C1 segment of cervical spinal cord (tissue), 14 donors: ENCODE measurements around the gene RAD23A.
"Not testable (repeated sequence)": the region's sequence is repeated elsewhere in the genome, so short reads cannot be mapped to it uniquely, and the experiment has no call there.

Experiments used
- DNase-seq, 14 donors: peaks; one replicate each; lab custom pipeline; 2025; lab: John Stamatoyannopoulos, UW

Gene RAD23A

DNA sequence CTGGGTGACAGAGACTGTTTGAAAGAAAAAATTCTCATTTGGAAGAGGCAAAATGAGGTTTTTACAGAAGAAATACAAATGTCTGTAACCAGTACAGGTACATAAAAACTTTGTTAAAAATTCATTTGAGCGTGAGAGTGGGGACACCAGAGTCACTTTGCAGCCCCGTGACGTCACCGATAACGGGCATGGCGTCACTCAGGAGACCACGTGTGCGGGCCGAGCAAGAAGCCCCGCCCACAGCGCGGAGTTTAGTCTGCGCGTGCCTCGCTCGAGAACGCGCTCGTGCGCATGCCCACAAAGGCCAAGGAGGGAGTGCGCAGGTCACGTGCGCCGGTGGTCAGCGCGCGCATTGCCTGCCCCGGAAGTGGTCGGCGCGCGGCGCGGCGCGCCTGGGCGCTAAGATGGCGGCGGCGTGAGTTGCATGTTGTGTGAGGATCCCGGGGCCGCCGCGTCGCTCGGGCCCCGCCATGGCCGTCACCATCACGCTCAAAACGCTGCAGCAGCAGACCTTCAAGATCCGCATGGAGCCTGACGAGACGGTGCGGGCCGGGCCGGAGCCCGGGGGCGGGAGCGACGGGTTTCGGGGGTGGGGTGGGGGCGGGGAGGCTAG is at the start of gene RAD23A:
Gene RAD23A (plus strand): TSS at position 384 of the 613 bp plus-strand sequence. CDS start 87 bp downstream, at position 471.
- DNase-seq: peak; percentile 41 to 93 (median 83)

GRCh38 chr19:12896460-12896859 is 49.2 kb upstream of the RAD23A start:
- DNase-seq: peak in 1 of 14 donors; percentile 64

DNA sequence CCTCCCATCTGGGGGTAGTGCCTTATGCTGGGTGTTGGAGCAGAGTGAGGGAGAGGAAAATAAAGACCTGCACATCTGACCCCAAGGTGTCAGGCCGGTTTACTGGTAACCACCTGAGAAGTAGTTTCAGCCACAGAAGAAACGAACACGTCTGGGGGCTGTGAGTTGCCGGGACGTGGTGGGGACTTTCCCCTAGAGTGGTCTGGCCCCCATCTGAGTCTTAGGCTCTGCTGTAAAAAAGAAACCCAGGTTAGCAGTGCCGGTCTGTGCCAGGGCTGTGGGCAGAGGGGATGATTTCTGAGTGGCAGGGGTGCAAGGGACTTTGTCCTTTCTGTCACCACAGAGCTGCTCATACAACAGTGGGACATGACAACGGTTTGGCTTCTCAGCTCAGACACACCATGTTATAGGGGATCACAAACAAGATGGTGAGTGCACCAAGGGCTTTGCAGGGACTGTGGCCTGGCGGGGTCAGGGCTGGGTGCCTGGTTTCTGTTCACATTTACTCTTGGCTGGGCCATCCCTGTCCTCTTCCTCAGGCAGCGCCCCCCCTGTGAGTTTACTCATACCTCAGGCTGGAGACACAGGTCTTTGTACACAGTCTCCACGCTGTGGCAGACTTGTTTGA is 45.7 kb upstream of the RAD23A start:
- no peak for DNase-seq

DNA sequence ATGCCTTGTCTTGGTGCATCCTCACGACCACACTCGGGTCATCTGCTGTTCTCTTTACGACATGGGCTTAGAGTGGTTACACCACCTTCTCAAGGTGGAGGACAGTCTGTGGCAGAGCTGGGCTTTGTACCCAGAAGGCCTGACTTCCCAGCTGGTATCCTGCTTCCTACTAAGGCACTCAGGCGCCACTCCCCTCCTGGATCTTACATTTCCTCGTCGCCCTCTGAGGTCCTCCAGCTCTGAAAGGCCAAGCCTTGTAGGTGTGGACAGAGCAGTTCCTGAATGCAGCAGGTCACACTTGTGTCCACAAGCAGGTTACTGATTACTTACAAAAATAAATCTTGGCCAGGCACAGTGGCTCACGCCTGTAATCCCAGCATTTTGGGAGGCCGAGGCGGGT is 38.5 kb upstream of the RAD23A start:
- no peak for DNase-seq

GRCh38 chr19:12912571-12912970 is 33.1 kb upstream of the RAD23A start:
- DNase-seq: no peak

DNA sequence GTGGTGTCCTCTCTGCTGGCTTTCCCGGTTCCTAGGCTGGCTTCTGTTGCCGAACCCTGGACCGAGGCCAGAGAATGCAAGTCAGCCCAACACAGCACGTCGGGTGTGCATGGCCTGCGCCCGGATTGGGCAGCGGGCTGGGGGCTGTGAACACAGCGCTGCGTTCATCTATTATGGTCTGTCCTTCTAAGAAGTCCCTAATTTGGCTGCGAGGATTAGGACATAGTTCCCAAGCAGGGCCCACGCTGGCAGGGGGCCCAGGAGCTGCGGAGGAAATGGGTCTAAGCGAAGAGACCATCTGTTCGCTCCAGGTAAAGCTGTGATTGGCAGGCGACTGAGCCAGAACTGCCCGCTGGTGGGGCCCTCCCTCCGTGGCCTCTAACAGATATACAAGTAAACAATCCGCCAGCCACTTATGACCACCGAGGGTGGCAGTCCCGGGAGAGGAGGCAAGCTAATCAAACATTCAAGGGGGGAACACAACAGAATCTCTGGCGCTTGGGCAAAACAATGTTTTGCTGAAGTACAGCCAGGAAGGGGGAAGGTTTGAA is 32.6 kb upstream of the RAD23A start:
- peak; percentile 2 to 98 (median 70) for DNase-seq

GRCh38 chr19:12913851-12914690 is 31.6 kb upstream of the RAD23A start:
- peak in 7 of 14 donors; percentile 10 to 65 (median 25) for DNase-seq

GRCh38 chr19:12915860-12916259 is 29.8 kb upstream of the RAD23A start:
- DNase-seq: not testable (repeated sequence)

DNA sequence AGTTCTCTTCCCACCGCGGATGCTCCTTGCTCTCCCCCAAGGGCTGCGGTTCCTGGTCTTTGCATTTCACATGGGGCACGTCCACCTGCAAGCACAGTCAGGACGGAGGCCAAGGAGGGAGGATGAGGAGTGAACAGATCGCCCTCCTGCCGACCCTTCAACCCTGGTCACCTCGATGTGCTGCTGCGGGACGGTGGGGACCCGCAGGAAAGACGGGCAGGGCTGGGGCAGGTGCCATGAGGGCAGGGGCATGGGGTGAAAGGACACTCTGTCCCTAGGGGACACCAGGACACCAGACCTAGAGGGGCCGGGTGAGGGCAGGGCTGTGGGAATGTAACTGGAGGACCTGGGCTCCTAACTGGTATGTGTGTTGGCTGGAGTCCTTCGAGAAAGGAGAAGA is 27.4 kb upstream of the RAD23A start:
- no peak for DNase-seq

- DNase-seq: no peak
These were observed 24.6 kb upstream of the RAD23A start for GRCh38 chr19:12921047-12921446.

DNA sequence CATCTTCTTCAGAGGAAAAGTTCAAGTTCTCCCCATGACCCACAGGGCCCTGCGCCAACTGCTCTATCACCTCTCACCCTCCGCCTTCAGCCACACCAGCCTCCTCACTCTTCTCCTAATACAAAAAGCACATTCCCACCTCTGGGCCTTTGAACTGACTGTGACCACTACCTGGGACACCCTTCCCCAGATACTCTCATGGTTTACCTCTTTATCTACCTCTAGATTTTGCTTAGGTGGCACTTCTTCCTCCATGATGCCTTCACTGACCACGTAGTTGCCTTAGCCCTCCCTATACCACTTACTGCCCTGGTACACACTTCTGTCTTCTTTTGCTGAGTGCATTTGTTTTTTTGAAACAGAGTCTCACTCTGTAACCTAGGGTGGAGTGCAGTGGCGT is 22.7 kb upstream of the RAD23A start:
- no peak for DNase-seq

DNA sequence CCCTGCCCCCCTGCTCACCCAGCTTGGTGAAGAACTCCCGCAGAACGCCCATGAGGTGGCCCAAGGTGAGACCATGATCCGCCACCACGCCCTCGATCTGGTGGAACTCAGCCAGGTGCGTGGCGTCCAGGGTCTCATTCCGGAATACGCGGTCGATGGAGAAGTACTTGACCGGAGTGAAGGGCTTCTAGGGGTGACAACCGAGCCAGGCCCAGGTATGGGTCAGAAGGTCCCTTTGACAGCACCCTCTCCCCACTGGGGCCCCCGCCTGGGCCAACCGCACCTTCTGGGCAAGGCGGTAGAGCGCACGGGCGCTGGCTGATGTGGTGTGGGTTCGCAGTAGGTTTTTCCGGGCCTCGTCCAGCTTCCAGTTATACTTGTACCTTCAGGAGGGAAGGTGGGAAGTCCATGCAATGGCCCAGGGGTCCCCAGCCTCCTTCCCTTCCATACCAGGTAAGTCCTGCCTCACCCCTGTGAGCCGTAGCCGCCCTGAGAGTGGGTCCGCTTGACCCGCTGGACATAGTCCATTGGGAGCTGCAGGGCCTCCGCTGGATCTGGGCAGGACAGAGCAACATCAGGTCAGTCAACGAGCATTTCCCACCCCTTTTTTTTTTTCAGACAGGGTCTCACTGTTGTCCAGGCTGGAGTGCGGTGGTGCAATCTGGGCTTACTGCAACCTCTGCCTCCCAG is 20.9 kb upstream of the RAD23A start:
- no peak for DNase-seq

DNA sequence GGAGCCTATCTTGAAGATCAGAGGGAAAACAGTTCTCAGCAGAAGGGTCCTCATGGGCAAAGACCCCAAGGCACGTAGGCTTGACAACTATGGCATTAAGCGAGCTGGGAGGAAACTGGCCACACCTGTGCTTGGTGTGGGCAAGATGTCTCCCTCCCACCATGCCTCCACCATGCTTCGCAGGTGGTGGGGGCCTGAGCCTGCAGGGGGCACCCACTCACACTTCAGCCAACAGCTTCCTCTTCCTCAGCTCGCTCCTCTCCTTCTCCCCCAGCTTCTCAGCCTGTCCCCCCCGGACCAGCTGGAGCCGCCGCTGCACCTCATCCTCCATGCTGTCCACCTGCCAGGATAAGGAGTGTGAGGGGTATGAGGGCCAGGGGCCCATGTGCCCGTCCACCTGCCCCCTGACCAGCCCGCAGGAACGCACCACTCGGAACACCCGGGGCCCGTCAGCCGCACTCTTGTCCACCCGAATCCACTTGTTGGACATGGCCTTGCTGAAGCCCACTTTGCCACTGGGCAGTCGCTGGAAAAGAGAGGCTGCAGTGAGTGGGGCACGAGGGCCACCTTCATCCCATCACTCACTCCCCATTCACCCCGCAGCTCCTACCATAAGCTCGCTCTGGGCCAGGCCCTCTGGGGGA is 15.5 kb upstream of the RAD23A start:
- DNase-seq: no peak

GRCh38 chr19:12932392-12933286 is 13.0 kb upstream of the RAD23A start:
- no peak for DNase-seq

DNA sequence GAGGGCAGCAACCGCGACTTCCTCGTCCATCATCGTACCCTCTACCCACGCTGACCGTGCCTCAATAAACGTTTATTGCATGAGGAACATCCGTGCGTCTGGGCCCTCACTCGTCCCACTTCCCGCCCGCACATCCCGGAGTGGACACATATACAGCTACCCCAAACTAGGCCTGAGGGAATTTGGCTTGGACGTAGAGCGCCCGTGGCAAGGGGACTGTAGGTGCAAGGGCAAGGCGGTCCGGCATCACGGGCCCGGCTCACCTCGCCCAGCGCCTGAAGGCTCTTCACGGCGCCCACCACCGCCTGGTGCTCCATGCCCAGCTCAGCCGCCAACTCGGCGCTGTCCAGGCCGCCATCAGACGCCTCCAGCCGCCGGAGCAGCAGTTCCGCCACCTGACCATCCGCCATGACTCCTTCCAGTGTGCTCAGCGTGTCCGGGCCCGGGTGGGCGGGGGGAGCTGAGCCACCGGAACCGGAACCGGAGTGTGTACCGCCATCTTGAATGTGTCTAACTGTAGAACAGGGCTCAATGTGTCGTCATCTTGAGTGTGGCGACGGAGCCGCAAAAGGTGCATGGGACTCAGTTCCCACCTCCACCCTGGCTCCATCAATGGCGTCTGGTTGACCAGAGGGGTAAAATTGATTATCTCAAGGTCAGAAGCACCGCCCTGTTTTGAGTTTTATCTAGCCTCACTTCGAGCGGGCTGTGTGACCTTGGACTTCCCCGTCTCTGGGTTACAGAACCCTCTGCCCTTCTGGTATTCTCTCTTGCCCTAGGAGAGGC is 12.2 kb upstream of the RAD23A start, which contains the start of gene FARSA:
Gene FARSA (minus strand): TSS at position 425 of the 786 bp plus-strand sequence. CDS start 15 bp downstream, at position 410.
- peak; percentile 29 to 95 (median 92) for DNase-seq

DNA sequence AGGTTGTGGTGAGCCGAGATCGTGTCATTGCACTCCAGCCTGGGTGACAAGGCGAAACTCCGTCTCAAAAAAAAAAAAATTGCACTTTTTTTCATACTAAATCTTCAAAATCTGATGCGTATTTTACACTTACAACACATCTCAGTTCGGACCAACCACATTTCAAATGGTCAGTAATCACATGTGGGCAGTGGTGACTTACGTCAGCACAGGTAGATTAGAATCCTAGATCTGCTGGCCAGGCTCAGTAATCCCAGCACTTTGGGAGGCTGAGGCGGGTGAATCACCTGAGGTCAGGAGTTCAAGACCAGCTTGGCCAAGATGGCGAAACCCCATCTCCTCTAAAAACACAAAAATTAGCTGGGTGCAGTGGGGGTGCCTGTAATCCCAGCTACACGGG is 10.6 kb upstream of the RAD23A start:
- DNase-seq: no peak

DNA sequence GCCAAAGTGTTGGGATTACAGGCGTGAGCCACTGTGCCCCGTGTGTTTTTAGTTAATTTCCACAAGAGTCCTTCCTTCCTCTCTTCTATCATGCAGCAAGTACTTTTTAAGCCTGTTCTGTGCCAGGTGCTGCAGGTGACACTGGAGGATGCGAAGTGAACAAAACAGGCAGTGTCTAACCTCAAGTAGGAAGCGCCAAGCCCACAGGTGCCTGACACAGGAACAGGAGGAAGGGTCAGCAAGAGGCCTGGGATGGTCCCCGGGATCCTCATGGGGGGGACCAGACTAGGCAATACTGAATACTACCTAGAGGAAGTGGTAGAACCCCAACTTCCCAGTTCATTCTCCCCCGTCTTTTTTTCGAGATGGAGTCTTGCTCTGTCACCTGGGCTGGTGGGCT is 9.1 kb upstream of the RAD23A start:
- no peak for DNase-seq

- peak in 5 of 14 donors; percentile 24 to 53 (median 39) for DNase-seq
These were observed 8.4 kb upstream of the RAD23A start for GRCh38 chr19:12937093-12937926.
